Mononuclear cell (primary cell): ENCODE measurements around the gene AMMECR1. TPM values are rescaled to one million over a fixed set of nuclear protein-coding genes. Genes with fewer than 3 reads are reported as not detected.
"Not testable (repeated sequence)": the region's sequence is repeated elsewhere in the genome, so short reads cannot be mapped to it uniquely, and the experiment has no call there.

Experiments
- H3K27me3 ChIP-seq: 2 replicates; pipeline ENCODE4 v1.6.0; 2011; ENCODE audit warnings: low read length, control low read depth; ENCODE audit not compliant: insufficient read depth
- H3K4me1 ChIP-seq: 2 replicates; pipeline ENCODE4 v1.5.1; 2011; ENCODE audit warnings: mild to moderate bottlenecking, low read length, control low read depth; ENCODE audit not compliant: insufficient read depth
- H3K4me3 ChIP-seq: 2 replicates; pipeline ENCODE4 v1.5.1; 2011; ENCODE audit warnings: mild to moderate bottlenecking, low read length, moderate library complexity
- H3K9me3 ChIP-seq: 2 replicates; pipeline ENCODE4 v1.5.1; 2011; ENCODE audit warnings: low read depth, mild to moderate bottlenecking, control low read depth, low read length
- total RNA-seq: library from RNA; depleted of rRNA; stranded (reverse); fragments of >200 nt; gene quantifications from one replicate; pipeline ENCODE4 v1.2.3, GENCODE V29; 2012

The AMMECR1 gene
- total RNA-seq, 1 donor: 14.1 TPM

GRCh38 chrX:110251961-110252360 lies 65.9 kb downstream of the AMMECR1 start:
- no peaks in the 10 kb centered on the region for H3K9me3 ChIP-seq
- H3K4me3 ChIP-seq: no peak overlapping the region
- no peaks in the 10 kb centered on the region for H3K4me1 ChIP-seq
- H3K27me3 ChIP-seq: no peaks in the 10 kb centered on the region

- H3K4me3 ChIP-seq: no peak overlapping the region
Measured at GRCh38 chrX:110251526-110251925, 66.4 kb downstream of the AMMECR1 start.

DNA sequence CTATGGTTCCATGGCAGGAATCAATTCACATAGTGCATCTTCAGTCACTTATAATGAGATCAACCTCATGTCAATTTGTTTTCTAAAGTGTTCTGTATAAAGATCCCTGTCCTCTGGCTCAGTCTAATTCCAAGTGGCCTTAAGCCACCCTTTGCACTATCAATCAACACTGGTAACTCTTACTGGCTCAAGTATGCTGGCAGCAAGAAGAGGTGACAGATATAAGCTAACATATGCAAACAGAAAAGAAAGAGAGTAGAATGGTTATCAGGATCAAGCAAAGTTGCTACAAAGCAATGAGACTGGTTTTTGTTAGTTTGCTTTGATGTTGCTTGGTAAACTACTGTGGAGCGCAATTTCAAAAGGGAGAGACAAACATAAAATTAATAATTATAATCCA lies 67.0 kb downstream of the AMMECR1 start:
- H3K27me3 ChIP-seq: no peaks in the 10 kb centered on the region
- no peaks in the 10 kb centered on the region for H3K9me3 ChIP-seq
- no peaks in the 10 kb centered on the region for H3K4me1 ChIP-seq
- no peak overlapping the region for H3K4me3 ChIP-seq

More at GRCh38 chrX:110251526-110251925, 66.4 kb downstream of the AMMECR1 start:
- Histone ChIP-seq H3K9me3 (no peaks in the 10 kb centered on the region), H3K27me3 (no peaks in the 10 kb centered on the region), H3K4me1 (no peaks in the 10 kb centered on the region)

DNA sequence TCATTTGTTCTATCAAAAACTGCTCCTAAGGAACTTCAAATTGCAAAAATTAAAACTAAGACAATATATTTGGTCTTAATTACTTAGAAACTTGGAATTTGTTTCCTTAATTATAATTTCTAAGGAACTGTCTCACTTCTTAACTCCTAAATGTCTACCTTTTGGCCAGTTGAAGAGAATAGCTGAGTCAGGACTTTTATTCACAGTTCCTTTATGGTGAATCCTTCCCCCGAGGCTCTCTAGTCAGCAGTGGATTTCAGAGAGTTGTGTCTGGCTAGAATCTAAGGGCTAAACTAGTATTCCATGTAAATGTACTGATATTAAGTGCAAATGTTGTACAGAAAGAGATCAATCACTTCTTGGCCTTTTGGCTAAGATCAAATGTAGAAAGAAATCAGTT lies 69.3 kb downstream of the AMMECR1 start:
- Histone ChIP-seq H3K27me3 (no peaks in the 10 kb centered on the region), H3K4me3 (no peak overlapping the region), H3K4me1 (no peaks in the 10 kb centered on the region), H3K9me3 (no peaks in the 10 kb centered on the region)

- no peaks in the 10 kb centered on the region for H3K4me1 ChIP-seq
- no peaks in the 10 kb centered on the region for H3K27me3 ChIP-seq
- H3K9me3 ChIP-seq: no peaks in the 10 kb centered on the region
- H3K4me3 ChIP-seq: no peak overlapping the region
Measured at GRCh38 chrX:110245011-110245410, 72.9 kb downstream of the AMMECR1 start.

DNA sequence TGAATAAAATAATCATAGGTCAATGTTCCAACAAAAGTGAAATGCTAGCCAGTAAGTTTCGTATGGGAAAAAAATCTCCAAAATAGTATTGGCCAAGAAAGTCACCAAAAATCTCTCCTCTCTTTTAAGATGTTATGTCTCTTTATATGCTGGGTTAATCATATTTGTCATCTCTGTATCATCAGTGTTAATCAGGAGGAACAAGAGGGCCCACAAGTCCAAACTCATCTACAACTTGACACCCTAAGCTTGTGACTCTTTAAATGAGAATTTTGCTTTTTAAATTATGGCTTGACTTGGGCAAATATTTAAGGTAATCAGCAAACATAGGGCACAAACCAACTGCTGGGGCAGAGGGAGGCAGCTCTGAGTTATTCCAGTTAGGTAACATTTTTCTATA lies 75.5 kb downstream of the AMMECR1 start:
- Histone ChIP-seq H3K4me3 (no peak overlapping the region), H3K9me3 (no peaks in the 10 kb centered on the region), H3K4me1 (no peaks in the 10 kb centered on the region), H3K27me3 (no peaks in the 10 kb centered on the region)

DNA sequence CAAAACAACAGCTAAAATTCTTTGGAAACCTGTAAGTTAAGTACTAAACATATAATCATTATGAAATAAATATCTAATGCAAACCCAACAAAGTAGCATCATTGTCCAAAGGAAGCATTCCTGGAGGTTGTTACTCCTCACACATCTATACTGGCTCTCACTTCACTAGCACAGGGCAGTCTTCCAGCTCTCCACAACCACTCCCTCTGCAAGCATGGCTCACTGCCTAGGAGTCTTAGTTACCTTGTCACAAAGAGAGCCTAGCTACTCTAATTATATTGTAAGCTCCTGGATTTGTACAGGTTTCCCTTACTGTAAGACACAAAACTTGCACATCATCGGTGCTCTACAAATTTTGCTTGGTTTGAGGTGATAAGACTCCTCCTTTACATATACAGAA lies 76.1 kb downstream of the AMMECR1 start:
- Histone ChIP-seq H3K4me3 (no peak overlapping the region), H3K4me1 (no peaks in the 10 kb centered on the region)

DNA sequence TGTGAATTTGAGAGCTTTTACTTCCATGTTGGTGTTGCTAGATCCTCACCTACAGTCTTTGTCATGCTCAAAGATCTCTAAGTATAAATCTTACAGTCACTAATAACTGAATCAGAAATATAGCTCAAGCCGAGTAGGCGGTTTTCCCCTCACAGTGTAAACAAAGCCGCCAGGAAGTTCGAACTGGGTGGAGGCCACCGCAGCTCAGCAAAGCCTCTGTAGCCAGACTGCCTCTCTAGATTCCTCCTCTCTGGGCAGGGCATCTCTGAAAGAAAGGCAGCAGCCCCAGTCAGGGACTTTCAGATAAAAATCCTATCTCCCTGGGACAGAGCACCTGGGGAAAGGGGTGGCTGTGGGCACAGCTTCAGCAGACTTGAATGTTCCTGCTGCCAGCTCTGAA lies 79.6 kb downstream of the AMMECR1 start:
- H3K9me3 ChIP-seq, H3K4me1 ChIP-seq, H3K4me3 ChIP-seq, H3K27me3 ChIP-seq: not testable (repeated sequence)

More for the DNA sequence above, 76.1 kb downstream of the AMMECR1 start:
- Histone ChIP-seq H3K27me3 (no peaks in the 10 kb centered on the region), H3K9me3 (no peaks in the 10 kb centered on the region)

GRCh38 chrX:110231485-110231884 lies 86.4 kb downstream of the AMMECR1 start:
- H3K27me3 ChIP-seq, H3K9me3 ChIP-seq, H3K4me1 ChIP-seq, H3K4me3 ChIP-seq: not testable (repeated sequence)

DNA sequence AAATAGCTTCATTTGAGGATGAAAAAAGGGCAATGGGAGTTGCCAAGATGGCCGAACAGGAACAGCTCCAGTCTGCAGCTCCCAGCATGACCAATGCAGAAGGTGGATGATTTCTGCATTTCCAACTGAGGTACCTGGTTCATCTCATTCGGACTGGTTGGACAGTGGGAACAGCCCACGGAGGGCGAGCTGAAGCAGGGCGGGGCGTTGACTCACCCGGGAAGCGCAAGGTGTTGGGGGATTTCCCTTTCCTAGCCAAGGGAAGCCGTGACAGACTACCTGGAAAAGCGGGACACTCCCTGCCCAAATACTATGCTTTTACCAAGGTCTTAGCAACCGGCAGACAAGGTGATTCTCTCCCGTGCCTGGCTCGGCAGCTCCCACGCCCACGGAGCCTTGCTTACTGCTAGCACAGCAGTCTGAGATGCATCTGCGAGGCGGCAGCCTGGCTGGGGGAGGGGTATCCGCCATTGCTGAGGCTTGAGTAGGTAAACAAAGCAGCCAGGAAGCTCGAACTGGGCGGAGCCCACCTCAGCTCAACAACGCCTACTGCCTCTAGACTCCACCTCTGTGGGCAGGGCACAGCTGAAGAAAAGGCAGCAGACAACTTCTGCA lies 88.3 kb downstream of the AMMECR1 start:
- H3K27me3 ChIP-seq, H3K4me1 ChIP-seq, H3K4me3 ChIP-seq, H3K9me3 ChIP-seq: not testable (repeated sequence)

GRCh38 chrX:110228453-110228852 lies 89.4 kb downstream of the AMMECR1 start:
- Histone ChIP-seq H3K27me3 (no peaks in the 10 kb centered on the region), H3K9me3 (no peaks in the 10 kb centered on the region), H3K4me3 (no peak overlapping the region), H3K4me1 (no peaks in the 10 kb centered on the region)

GRCh38 chrX:110226931-110227330 lies 91.0 kb downstream of the AMMECR1 start:
- Histone ChIP-seq H3K9me3 (no peaks in the 10 kb centered on the region), H3K27me3 (no peaks in the 10 kb centered on the region), H3K4me1 (no peaks in the 10 kb centered on the region), H3K4me3 (no peak overlapping the region)

GRCh38 chrX:110224926-110225617 lies 92.8 kb downstream of the AMMECR1 start:
- no peaks in the 10 kb centered on the region for H3K4me1 ChIP-seq
- H3K4me3 ChIP-seq: no peak overlapping the region
- no peaks in the 10 kb centered on the region for H3K27me3 ChIP-seq
- H3K9me3 ChIP-seq: no peaks in the 10 kb centered on the region

GRCh38 chrX:110222497-110223257 lies 95.2 kb downstream of the AMMECR1 start:
- Histone ChIP-seq H3K9me3 (no peaks in the 10 kb centered on the region), H3K4me1 (no peaks in the 10 kb centered on the region), H3K27me3 (no peaks in the 10 kb centered on the region), H3K4me3 (no peak overlapping the region)

DNA sequence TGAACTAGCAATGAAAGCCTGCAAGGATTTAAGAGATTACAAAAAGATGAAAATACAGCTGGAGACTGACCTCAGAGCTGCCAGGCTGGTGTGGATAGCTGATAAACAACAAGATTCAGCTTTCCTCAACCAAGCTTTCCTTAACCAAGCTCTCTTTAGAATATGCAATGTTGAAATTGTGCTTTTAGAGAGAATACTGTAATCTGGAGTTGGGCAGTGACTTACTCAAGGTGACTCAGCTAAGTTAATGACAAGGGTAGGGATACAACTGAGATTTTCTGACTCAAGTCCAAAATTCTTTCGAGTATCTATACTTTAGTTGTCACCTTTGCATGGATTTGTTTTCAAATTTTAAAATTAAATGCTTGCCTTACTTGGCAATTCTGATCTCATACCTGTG lies 98.0 kb downstream of the AMMECR1 start:
- H3K4me1 ChIP-seq: no peaks in the 10 kb centered on the region
- H3K27me3 ChIP-seq: no peaks in the 10 kb centered on the region
- H3K9me3 ChIP-seq: no peaks in the 10 kb centered on the region
- H3K4me3 ChIP-seq: no peak overlapping the region
